Measurements from ENCODE around the gene HSD17B11. TPM values are rescaled to one million over a fixed set of nuclear protein-coding genes. Genes with fewer than 3 reads are reported as not detected.

HSD17B11 gene
- total and polyA plus RNA-seq, 2 of the 8 experiments (the other 6 are each of a cell fraction or from before 2014, with no cell fraction given), result 6.0 to 9.0 TPM

GRCh38 chr4:87354168-87355102 lies 36.6 kb downstream of the HSD17B11 start:
- Histone ChIP-seq H3K27ac (ENCODE audit: low read depth, low read length) (no peak overlapping the region), H2BK15ac (ENCODE audit: low read length) (no peak overlapping the region), H3K4me2 (ENCODE audit: insufficient read depth in 1 of 2, low read depth in 2 of 2, low read length in 2 of 2) (no peak overlapping the region), H3K4ac (replicated peaks; ENCODE audit: insufficient read length, low read depth, low read length) (no peak overlapping the region), H3K9me3 (ENCODE audit: insufficient read depth in 2 of 2, low read depth in 1 of 2, low read length in 1 of 2) (no peaks in the 10 kb centered on the region), H4K20me1 (replicated peaks in 1 of 2; ENCODE audit: control insufficient read depth in 1 of 2, insufficient read depth in 2 of 2, low read length in 2 of 2) (no peaks in the 10 kb centered on the region), H2BK120ac (replicated peaks; ENCODE audit: low read depth, low read length) (no peak overlapping the region), H2BK20ac (ENCODE audit: low read length) (no peak overlapping the region), H2AFZ (ENCODE audit: low read length) (no peak overlapping the region), H4K8ac (ENCODE audit: extremely low read depth, insufficient read depth, low read length) (no peak overlapping the region), H3K9ac (replicated peaks in 1 of 4; ENCODE audit: extremely low read depth in 1 of 4, low read depth in 3 of 4, low read length in 3 of 4) (no peak overlapping the region), H3K27me3 (replicated peaks in 1 of 4; ENCODE audit: control insufficient read depth in 3 of 4, extremely low read depth in 1 of 4, insufficient read depth in 3 of 4, low read length in 3 of 4) (no peaks in the 10 kb centered on the region), H3K4me3 (ENCODE audit: extremely low read depth in 1 of 4, insufficient read depth in 2 of 4, low read depth in 3 of 4, low read length in 4 of 4) (no peak overlapping the region), H3K4me1 (replicated peaks in 1 of 4; ENCODE audit: control insufficient read depth in 3 of 4, insufficient read depth in 4 of 4, low read length in 3 of 4) (no peaks in the 10 kb centered on the region; a peak in 2 of 7 replicates), H2BK12ac (ENCODE audit: low read depth, low read length) (no peak overlapping the region), H3K79me2 (ENCODE audit: control insufficient read depth in 1 of 2, insufficient read depth in 2 of 2, low read length in 2 of 2) (no peaks in the 10 kb centered on the region), H2AK5ac (ENCODE audit: low read depth, low read length) (no peak overlapping the region), H2BK5ac (ENCODE audit: low read depth, low read length) (no peak overlapping the region), H3K79me1 (ENCODE audit: low read depth, low read length) (no peaks in the 10 kb centered on the region), H3K36me3 (ENCODE audit: control insufficient read depth in 2 of 4, insufficient read depth in 4 of 4, low read length in 3 of 4) (no peaks in the 10 kb centered on the region), H3K56ac (replicated peaks; ENCODE audit: insufficient read length, low read depth, low read length) (no peak overlapping the region), H4K5ac (ENCODE audit: insufficient read length, low read depth, low read length) (no peak overlapping the region), H3K23me2 (ENCODE audit: low read depth, low read length) (no peaks in the 10 kb centered on the region), H3K14ac (ENCODE audit: insufficient read length) (no peak overlapping the region), H4K91ac (replicated peaks; ENCODE audit: insufficient read length, low read length) (no peak overlapping the region), H3K18ac (ENCODE audit: extremely low read depth, low read length) (no peak overlapping the region), H3K23ac (ENCODE audit: insufficient read length) (no peak overlapping the region)
- 95% methylated on average over 7 of the region's 7 CpGs; no CpG with 5 or more reads in 1 of the 2 experiments for WGBS, 2 experiments (ENCODE audit: extremely low coverage in 1 of 2, insufficient coverage in 1 of 2, insufficient read length in 1 of 2, insufficient replicate concordance in 2 of 2, low coverage in 1 of 2, low lambda C conversion rate in 2 of 2, missing lambda C conversion rate in 1 of 2)
- no peak for DNase-seq (ENCODE audit: low read depth in 1 of 2, low spot score in 2 of 2)
- no peak for FAIRE-seq
- TF ChIP-seq SIX5 (IDR thresholded peaks at IDR 0.05; ENCODE audit: low read depth, low read length) (no peak), TEAD4 (IDR thresholded peaks at IDR 0.05; ENCODE audit: low read depth, low read length) (no peak), SP2 (IDR thresholded peaks at IDR 0.05; ENCODE audit: low read length) (no peak), TAF7 (optimal IDR thresholded peaks at IDR 0.05; ENCODE audit: borderline replicate concordance, low read depth, low read length) (no peak), NRF1 (IDR thresholded peaks at IDR 0.05; ENCODE audit: low read depth, low read length) (no peak), FOSL1 (IDR thresholded peaks at IDR 0.05; ENCODE audit: insufficient read depth, low read depth, low read length) (no peak)
- ChIA-PET CTCF (ENCODE audit: partially characterized antibody) (interaction anchor here (0.7 to 2.5 kb wide), 25 partner anchors 10 to 495 kb away, joined by 3 to 25 read pairs (median 3); no protein-coding TSS in a partner anchor), POLR2A (ENCODE audit: partially characterized antibody) (interaction anchor here (0.6 kb wide), 1 partner anchor 398 kb away, joined by 3 read pairs; no protein-coding TSS in a partner anchor)

Data from H1 (cell line).